ENCODE data around the gene NRAS.
A peak's percentile ranks its signal among the peaks of the same experiment; 100 is the strongest.

The NRAS gene

GRCh38 chr1:114671939-114672275 lies 44.7 kb downstream of the NRAS start:
- no peak for DNase-seq

- no peak for DNase-seq
These were observed 45.3 kb downstream of the NRAS start for GRCh38 chr1:114671011-114671938.

- peak; percentile 87 for DNase-seq
These were observed 46.2 kb downstream of the NRAS start for GRCh38 chr1:114670083-114671010.

- DNase-seq, result peak; percentile 22
These were observed 46.9 kb downstream of the NRAS start, which contains the start of gene DENND2C for GRCh38 chr1:114669562-114670082. Gene DENND2C, minus strand, starts transcription at chr1:114670049. Its CDS starts 44,065 bp downstream, at chr1:114625984.

- no peak for DNase-seq
These were observed 47.6 kb downstream of the NRAS start for GRCh38 chr1:114668784-114669561.

- DNase-seq, result no peak
These were observed 48.2 kb downstream of the NRAS start for GRCh38 chr1:114668373-114668772.

- no peak for DNase-seq
These were observed 49.6 kb downstream of the NRAS start for GRCh38 chr1:114666954-114667353.

GRCh38 chr1:114660238-114660637 lies 56.3 kb downstream of the NRAS start:
- DNase-seq, result no peak
